HG03045 (cell line): ENCODE measurements around the gene IGF1R.

Source experiments
- ATAC-seq: cut with Tn5 transposase; IDR thresholded peaks from one replicate; pipeline ENCODE4 v1.9.1; 2021; ENCODE audit warnings: mild to moderate bottlenecking, moderate library complexity; ENCODE audit not compliant: unreplicated experiment

Gene IGF1R

DNA sequence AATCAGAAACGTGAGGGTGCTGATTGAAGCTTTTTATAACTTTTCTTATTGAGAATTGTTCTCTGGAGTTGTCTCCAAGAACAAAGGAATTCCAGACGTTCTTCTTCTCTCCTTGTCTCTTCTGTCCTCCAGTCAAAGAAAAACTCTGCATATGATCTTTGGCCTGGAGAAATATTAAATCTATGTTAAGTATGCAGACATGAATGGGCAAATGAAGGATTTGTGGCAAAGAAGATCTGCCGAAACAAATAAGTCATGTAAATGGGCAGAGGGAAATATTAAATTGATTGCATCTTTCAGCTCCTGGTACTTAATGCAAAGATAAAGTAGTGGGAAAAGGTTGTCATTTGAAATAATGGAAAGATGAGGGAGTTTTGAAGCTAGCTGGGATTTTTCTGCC lies 74.9 kb downstream of the IGF1R start:
- no peak for ATAC-seq

DNA sequence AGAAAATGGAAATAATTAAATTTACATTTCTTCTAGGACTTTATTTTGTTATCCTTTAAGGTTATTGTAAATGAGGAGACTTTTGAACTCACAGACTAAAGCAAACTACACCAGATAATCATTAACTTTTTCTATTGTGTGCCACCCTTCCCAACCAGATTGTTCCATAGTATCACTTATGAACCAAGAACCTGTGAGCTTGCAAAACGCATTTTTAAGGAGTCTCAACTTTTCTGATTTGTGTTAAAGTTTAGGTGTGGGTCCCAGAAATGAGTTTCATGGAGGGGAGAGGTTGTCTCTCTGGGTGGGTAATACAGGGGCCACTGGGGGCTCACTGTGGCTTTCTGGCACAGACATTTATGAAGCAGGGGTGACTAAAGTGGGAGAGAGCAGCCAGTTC lies 75.7 kb downstream of the IGF1R start:
- ATAC-seq, result no peak

DNA sequence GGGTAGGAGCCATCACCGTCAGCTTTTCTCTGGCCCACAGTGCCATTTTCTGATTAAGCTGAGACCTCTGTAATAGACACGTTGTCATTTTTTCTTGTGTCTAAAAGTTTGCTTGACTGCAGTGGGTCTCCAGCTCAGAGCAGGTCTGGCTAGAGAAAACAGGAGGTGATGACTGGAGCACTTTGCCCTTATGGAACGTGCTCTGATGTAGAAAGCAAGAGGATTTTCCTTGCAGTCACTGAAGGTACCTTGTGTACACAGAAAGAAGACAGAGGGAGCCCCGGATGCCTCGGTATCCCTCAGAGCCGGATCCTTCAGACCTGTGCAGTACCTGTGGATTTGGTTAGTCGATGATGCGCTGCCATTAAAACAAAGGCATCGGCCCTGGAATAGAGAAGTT lies 76.2 kb downstream of the IGF1R start:
- no peak for ATAC-seq

DNA sequence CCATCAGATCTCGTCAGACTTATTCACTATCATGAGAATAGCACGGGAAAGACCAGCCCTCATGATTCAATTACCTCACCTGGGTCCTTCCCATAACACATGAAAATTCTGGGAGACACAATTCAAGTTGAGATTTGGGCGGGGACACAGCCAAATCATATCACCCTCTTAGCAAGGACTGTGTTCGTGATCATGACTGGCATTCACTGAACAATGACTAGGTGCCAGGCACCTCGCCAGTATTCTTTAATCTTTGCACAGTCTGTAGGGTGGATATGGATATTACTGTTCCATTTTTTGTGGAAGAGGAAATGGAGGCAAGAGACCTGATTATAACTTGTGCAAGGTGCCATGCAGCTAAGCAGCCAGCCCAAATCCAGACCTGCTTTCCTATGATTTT lies 77.5 kb downstream of the IGF1R start:
- ATAC-seq, result no peak

DNA sequence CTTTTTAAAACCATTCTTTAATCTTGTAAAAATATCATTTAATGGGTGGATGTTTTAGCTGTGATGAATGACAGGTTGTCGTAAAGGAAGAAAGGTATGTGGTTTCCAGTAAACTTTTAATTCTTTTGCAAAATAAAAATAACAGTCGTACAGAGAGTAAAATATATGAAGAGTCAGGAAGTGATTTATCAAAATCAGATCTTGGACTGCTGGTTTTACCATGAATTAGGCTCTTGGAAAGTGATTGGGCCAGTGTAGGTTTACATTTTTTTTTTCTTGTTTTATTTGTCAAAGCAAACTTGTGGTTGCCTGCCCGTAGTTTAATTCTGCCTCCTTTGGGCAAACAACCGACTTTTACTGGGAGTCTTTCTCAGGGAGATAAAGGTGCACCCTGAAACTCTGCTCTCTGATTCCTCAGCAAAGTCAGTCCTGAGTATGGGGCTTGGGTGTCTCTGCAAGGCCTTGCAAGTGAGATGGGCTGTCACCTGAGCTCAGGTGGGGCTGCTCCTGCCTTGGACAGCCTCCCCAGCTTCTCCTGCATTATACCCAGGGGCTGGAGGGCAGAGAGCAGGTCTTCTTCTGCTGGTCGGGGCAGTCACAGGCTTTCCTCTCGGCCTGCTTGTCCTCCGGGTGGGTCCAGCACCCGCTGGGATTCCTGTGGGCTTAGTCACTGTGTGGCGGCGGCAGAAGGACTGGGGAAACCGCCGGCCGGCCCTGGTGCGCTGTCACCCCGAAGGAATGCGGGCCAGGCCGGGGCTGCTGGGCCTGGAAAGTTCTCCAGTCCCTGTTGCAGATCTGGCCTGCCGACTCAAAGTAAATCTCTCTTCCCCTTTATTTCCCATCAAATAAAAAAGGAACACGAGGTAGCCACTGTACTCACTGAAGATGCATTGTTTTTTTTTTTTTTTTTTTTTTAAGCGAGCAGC lies 79.0 kb downstream of the IGF1R start:
- ATAC-seq, result no peak

DNA sequence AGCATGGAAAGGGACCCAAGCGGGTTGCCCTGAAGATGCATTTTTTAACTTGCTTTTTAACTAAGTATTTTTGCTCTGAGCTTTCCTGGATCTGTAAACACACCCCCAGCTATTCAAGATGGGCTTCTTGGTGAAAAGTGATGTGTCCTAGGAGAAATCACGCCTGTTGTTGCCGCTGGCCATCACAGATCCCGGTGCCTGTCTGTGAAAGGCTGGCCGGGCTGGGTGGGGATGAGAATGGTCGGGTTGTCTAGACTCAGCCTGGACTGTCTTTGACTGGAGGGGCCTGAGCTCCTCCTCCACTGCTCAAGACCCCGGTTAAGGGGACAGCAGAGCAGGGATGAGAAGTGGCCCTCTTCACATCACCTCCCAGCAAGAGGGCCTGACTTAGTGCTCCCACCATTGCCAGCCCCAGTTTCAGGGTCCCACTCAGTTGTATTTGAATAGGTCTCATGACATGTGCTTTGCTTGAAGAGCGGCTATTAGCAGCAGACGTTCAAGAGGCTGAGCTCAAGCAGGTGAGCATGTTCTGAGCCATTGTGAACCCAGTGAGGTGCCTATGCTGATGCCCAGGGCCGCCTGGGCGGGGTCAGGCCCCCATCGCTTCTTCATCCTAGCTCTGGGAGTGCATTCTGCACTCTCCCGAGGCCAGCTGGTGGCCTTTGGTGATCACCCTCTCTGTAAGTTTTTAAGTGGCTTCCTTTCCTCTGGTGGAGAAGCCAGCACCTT lies 79.9 kb downstream of the IGF1R start:
- no peak for ATAC-seq

DNA sequence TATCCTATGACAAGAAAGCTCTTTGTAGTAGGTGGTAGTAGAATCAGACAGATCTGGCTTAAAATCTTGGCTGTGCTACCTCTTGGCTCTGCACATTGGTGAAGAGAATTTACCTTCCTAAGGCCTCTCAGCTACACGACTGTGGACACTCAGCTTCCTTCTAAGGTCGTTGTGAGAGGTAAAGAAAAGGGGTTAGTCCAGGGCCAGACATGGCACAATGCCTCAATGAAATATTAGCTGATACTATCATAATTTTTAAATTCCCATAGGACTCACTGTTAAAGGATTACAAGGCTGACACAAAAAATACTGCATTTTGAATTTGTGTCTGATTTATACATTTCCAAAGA lies 80.4 kb downstream of the IGF1R start:
- no peak for ATAC-seq

DNA sequence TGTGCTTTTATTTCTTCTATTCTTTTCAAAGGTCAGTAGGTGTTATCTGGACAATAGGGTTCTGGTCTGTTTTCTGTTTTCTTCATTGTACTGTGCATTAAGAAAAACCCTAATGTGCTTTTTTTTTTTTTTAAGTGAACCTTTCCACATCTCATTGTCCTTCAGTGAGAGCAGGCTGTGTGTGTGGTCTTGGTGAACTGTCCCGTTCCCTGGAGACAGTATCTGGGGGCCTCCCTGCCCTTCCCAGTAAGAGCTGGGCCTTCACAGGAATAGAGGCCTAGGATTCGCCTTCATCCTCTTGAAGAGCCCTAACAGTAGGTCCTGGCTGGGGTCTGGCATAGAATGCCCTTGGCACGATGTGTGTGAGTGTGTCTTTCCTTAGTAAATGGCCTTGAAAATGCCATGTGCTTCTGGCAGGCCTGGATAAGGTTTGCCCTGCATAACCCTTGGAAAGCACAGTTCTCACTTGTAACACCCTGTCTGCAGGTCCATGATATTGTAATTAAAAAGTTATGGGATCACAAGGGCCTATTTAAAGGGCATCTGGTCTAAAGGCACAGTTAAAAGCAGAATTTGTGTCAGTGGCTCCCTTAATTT lies 81.2 kb downstream of the IGF1R start:
- no peak for ATAC-seq

DNA sequence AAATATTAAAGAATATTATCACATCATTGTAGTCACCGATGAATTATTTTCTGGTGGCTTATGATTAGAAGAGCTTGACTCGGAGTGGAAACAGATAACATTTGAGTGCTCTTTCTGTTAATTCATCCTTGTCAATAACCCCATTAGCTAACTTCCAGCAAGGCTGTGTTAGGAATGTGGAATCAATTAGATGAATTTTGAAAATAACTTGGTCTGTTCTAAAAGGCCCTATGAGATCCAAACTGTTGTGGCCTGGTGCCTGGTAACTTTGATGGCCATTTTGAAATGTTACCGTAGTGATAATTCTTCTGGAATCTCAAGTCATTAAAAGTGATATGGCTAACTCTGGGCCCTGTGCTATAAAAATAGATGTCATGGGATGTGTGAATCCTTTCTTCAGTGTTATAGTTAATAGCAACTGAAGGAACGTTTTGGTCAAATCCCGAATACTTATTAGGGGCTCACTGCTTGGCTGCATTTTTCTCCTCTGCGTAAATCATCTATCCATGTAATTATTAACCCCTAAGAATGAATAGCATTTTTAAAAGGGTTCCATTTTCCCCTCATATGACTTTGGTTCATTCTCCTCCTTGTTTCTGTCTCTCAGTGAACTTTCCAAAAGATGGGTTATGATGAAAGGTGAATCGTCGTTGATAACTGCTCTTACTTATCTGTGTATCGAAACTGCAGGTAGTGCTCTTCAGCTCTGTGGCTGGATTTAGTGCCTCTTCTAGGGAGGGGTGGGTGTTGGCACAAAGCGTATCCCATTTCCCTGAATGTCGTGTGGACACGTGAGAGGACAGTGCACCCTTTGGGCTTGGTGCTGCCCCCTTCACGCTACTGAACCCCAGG lies 82.7 kb downstream of the IGF1R start:
- ATAC-seq, result no peak

DNA sequence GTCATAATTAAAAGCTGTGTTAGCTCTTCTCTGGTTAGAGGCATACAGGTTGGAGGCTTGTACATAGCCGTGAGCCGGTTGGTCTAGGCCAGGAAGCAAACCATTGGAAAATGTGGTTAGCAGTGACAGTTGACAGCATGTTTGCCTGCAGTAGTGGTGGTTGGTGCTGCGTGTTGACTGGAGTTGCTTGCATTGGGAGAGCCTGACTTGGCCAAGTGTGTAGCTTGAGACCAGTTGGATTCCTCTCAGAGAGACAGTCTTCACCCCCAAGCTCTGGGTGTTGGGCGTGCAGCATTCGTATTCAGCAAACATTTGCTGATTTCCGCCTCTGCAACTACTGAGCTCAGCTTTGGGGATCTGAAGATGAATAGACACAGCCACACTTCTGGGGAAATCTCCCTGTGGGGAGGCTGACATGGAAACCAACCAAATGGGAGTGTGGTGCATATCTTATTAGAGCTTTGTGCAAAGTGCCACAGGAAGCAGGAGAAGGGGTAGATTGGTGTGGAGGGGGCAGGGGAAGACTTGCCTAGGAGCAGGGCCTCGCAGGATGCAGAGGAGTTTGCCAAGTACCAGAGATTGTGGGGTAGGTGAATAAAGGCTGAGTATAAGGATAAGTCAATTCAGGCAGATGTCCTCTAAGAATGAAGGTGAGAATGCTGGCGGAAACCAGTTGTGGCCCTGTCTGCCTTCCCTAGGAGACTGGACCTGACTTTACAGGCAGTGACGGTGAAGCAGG lies 83.5 kb downstream of the IGF1R start:
- ATAC-seq, result no peak

DNA sequence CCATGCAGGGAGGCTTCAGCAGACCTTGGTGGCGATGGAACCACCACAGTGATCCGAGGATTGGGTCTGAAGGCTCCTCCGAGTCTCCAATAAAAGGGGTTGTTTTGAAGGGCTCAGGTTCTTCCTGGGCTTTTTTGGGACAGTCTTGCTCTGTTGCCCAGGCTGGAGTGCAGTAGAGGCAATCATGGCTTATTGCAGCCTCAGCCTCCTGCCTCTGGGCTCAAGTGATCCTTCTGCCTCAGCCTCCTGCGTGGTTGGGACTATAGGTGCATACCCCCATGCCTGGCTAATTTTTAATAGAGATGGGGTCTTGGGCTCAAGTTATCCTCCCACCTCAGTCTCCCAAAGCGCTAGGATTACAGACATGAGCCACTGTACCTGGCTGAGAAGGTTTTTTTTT lies 84.8 kb downstream of the IGF1R start:
- ATAC-seq, result no peak

DNA sequence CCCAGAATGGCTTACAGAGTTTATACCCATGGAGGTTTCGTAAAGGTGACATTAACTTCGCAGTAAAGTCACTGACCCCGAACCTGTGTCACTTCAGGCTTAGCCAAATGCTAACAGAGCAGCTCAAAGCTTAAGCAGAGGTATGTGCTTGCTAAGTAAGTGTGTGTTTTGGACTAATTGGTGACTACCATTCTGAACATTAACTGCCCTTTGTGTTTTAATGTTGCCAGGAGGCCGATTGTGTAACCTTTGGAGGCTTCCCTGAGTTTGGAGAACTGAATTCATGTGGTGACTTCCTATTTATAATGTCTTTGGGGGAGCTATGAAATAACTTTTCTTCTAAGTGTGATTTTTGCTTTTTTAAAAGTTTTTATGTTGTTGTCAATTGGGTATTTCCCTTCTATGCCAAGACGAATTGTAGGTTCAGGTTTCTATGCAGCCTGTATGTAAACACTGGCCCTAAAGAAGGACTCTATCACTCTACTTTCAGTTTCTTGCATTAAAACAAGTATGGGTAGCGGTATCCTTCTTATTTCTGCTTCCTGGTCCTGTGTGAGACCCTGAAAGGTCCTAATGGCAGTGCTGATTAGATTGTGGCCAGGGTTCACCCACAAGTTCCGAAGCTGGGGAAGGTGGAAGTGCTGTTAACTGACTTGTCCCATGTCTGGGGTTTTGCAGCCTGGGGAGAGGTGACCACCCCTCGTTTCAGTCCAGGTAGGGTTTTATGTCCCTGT lies 86.3 kb downstream of the IGF1R start:
- ATAC-seq, result no peak

DNA sequence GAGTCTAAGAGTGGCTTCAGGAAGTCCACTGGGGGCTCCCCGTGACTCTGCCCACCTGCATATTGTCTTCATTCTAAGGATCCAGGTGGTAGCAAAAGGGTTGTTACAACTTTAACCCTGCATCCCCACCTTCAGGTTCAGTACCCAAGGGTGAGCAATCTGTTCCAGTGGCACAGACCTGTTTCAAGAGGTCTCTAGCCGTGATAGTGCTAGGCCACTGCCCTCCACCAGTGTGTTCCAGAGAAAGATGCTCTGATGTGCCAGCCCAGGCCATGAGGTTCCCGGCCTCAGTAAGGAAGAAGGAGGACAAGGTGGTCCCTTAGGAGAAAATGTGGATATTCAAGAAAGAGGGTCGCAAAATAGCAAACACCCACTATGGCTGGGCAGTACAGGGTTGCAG lies 87.0 kb downstream of the IGF1R start:
- ATAC-seq, result no peak

DNA sequence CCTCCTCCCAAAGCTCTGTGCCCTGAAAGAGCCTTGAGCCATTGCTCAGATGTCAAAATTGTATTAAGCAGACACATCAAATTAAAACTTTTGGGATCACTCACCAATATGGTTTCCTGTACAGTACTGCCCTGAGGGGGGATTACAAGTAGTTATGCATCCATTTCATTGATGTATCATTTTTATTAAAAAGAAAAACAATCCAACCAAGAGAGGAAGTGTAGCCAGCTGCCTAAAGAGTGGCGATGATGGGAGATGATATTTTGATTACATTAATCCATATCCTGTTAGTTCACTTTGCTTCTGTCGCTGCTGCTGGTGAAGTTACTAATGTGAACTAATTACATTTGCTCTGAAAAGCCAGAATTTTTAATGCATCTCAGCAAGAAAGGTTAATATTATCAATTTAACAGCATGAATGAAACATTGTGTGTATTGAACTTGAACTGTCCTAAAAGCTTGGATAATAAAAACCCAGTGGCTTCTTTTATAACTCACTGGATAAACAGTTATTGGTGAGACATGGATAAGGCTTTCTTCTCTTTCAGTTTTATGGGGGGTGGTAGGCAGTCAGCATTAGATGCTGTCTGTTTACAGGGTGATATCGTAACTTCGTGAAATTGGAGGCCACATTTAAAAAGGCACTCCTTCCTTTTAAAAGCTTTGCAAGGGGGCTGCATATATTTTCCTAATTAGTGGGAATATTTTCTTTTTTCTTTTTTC lies 87.7 kb downstream of the IGF1R start:
- ATAC-seq, result no peak

DNA sequence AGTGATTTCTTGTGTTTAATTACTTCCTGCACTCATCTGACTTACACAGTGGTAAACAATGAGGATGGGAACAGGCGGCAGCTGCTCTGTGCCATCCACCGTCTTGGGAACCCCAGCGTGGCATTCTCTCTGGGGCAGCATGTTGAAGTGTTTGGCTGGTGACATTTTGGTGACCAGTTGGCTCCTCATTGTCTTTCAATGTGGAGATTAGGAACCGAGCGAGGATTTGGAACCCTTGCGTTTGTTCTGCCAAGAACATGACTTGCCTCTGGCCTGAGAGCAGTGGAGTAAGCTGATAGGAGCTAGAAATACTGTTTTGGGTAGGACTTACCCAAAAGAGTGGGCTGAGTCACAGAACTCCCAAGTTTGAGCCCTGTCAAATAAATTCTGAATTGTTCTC lies 88.8 kb downstream of the IGF1R start:
- no peak for ATAC-seq

DNA sequence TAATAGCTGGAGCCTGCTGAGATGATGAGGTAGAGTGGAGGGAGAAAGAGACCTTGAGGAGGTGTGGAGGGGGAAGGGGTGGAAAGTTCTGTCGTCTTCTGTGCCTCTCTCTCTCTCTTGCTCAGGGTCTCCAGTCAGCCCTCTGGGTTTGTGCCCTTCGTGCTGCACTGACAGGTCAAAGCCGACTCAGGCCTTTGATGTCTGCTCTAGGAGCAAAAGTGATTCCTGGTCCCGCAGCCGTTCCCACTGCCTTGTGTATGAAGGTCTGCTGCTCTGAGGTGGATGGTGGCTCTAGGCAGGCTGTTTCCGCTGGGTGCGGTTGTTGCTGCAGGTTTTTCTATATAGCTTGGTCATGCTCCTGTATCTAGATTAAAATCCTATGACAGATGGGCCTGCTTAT lies 89.4 kb downstream of the IGF1R start:
- ATAC-seq, result no peak

DNA sequence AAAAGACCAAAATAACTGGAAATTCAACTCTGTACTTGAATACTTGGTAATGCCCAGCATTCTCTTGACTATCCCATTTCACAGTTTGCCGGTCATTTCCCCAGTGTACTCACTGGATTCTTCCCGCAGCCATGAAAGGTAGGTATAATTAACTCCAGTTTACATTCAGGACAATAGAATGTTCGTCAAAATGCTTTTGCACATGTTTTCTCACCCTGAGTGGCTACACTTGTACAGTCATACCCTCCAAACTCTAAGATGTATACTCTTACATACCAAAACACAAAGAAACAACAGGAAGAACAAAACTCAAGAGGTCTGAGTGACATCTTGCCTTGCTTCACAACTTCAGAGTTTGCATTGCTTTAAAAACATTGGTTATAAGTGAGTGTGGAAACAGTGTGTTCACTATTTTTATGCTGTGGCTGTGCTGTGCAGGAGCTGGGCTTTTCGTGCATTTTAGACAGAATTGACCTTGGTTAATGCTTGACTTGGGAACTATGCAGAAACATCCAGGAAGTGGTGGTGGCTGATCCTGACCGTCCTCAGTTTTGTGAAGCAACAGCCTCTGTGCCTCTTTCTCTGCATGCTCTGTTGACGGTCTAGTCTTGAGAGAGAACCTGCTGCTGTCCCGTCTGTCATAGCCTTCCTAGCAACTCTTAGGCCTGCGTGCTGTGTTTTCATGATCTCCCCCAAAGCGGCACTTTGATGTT lies 90.5 kb downstream of the IGF1R start:
- ATAC-seq, result no peak

DNA sequence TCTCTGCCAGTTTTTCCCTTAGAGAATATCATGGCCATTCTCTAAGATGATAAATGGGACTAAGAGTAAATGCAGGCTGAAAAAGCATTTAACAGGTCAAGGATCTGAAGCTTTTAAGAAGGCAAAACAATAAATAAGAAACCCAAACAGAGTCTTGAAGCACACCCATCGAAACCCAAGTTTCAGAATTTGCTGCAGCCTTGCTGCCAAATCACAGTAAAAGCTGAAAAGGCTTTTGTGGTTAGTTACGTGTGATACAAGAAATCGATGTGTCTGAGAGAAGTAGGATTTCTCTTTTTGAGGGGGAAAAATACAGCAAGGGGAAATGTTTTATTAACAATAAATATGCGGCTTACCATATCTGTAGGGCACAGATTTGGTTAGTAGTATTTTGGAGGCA lies 92.0 kb downstream of the IGF1R start:
- ATAC-seq, result no peak
